GM12878 (cell line): Measurements from ENCODE around the gene CAPN1. TPM values are rescaled to one million over a fixed set of nuclear protein-coding genes. Genes with fewer than 3 reads are reported as not detected.

Experiments used
- ATAC-seq: fragments of 200-7000 bp; cut with Tn5 transposase; 3 replicates; pipeline ENCODE4 v1.9.1; 2020; ENCODE audit warnings: mild to moderate bottlenecking, moderate library complexity
- BruUV-seq: library from RNA; stranded (reverse); fragments of 400-500 nt; replicated peaks from 2 replicates; lab custom pipeline; 2021; lab: Mats Ljungman, UMichigan
- CTCF ChIA-PET: fragments of 300-600 bp; sonication (Branson Sonifier 250); formaldehyde crosslinking; extraction: SDS; loops from one replicate; lab custom pipeline; 2021; ENCODE audit warnings: inconsistent platforms; lab: Yijun Ruan, JAX
- POLR2A ChIA-PET: fragments of 350-600 bp; formaldehyde crosslinking; extraction: SDS; loops from one replicate; lab custom pipeline; 2021; ENCODE audit warnings: inconsistent platforms; lab: Charles Lee
- RAD21 ChIA-PET: fragments of 300-600 bp; sonication (Branson Sonifier 250); formaldehyde crosslinking; loops from one replicate; lab custom pipeline; 2023; ENCODE audit warnings: antibody characterized with exemption; ENCODE audit not compliant: unreplicated experiment; lab: Charles Lee
- SMC1A ChIA-PET: fragments of 300-600 bp; sonication (Branson Sonifier 250); formaldehyde crosslinking; loops from one replicate; lab custom pipeline; 2023; ENCODE audit not compliant: unreplicated experiment, uncharacterized antibody; lab: Charles Lee
- DNase-seq: peaks from one replicate; pipeline ENCODE4 v3.0.0-alpha.2; 2011; ENCODE audit warnings: low read depth, low spot score
- FAIRE-seq: peaks from 3 replicates; lab custom pipeline; 2011; peaks lifted over from hg19 to GRCh38; lab: Jason Lieb, UNC
- H2AFZ ChIP-seq: 2 replicates; pipeline ENCODE4 v1.6.0; 2011; ENCODE audit warnings: low read depth, low read length, control low read depth; ENCODE audit not compliant: control insufficient read depth
- H3K27ac ChIP-seq: 2 replicates; pipeline ENCODE4 v1.5.1; 2011; ENCODE audit warnings: control low read depth; ENCODE audit not compliant: control insufficient read depth, insufficient read depth
- H3K27me3 ChIP-seq, 2 experiments: replicated peaks in 1 of 2; 2 replicates each; pipeline versions ENCODE4 v1.6.0 to v1.6.1; 2011; ENCODE audit warnings: low read length in 1 of 2; ENCODE audit not compliant: control insufficient read depth in 2 of 2, insufficient read depth in 2 of 2
- H3K36me3 ChIP-seq, 2 experiments: 2 replicates each; pipeline ENCODE4 v1.5.1; 2011; ENCODE audit warnings: low read length in 1 of 2; ENCODE audit not compliant: control insufficient read depth in 2 of 2, insufficient read depth in 2 of 2
- H3K4me1 ChIP-seq: 2 replicates; pipeline ENCODE4 v1.6.1; 2011; ENCODE audit warnings: mild to moderate bottlenecking, low read length, moderate library complexity, mixed read lengths; ENCODE audit not compliant: control insufficient read depth, insufficient read depth
- H3K4me2 ChIP-seq: 2 replicates; pipeline ENCODE4 v1.6.0; 2011; ENCODE audit warnings: control low read depth; ENCODE audit not compliant: control insufficient read depth, insufficient read depth
- H3K4me3 ChIP-seq: fragments of 200-600 bp; sonication (generic); 2 replicates; pipeline ENCODE4 v1.5.1; 2016
- H3K79me2 ChIP-seq: 2 replicates; pipeline ENCODE4 v1.6.0; 2011; ENCODE audit warnings: low read length; ENCODE audit not compliant: control insufficient read depth, insufficient read depth
- H3K9ac ChIP-seq: 2 replicates; pipeline ENCODE4 v1.8.0; 2011; ENCODE audit warnings: low read length, control low read depth, mixed read lengths; ENCODE audit not compliant: control insufficient read depth, insufficient read depth
- H3K9me3 ChIP-seq: replicated peaks from 3 replicates; pipeline ENCODE4 v1.5.1; 2011; ENCODE audit warnings: mild to moderate bottlenecking, low read length; ENCODE audit not compliant: control insufficient read depth, insufficient read depth
- H4K20me1 ChIP-seq: 2 replicates; pipeline ENCODE4 v1.6.0; 2011; ENCODE audit not compliant: control insufficient read depth, insufficient read depth
- ASH2L ChIP-seq: fragments of 300-600, 200-600 bp; sonication (generic); IDR thresholded peaks from 2 replicates; pipeline ENCODE4 v1.6.1; 2017; ENCODE audit warnings: low read depth, mild to moderate bottlenecking, borderline replicate concordance
- BMI1 ChIP-seq: fragments of 450-650 bp; IDR thresholded peaks from 2 replicates; pipeline ENCODE4 v1.6.1; 2016; ENCODE audit warnings: mild to moderate bottlenecking, moderate library complexity, borderline replicate concordance
- CREM ChIP-seq: IDR thresholded peaks from 2 replicates; pipeline ENCODE4 v1.6.1; 2014; ENCODE audit warnings: antibody characterized with exemption, low read depth
- ELK1 ChIP-seq: IDR thresholded peaks from 2 replicates; pipeline ENCODE4 v1.6.1; 2012; ENCODE audit warnings: low read depth, low read length, improper control_type of control experiment
- GABPA ChIP-seq: IDR thresholded peaks from 2 replicates; pipeline ENCODE4 v1.6.1; 2014; ENCODE audit warnings: antibody characterized with exemption, low read depth, mild to moderate bottlenecking, inconsistent platforms
- IRF3 ChIP-seq: fragments of 450-650 bp; IDR thresholded peaks from 2 replicates; pipeline ENCODE4 v1.6.1; 2014; ENCODE audit warnings: mild to moderate bottlenecking
- LARP7 ChIP-seq: fragments of 450-650 bp; IDR thresholded peaks from 2 replicates; pipeline ENCODE4 v1.6.1; 2017; ENCODE audit warnings: mild to moderate bottlenecking
- NKRF ChIP-seq: fragments of 450-650 bp; conservative IDR thresholded peaks from 2 replicates; pipeline ENCODE4 v1.6.1; 2017; ENCODE audit warnings: mild to moderate bottlenecking, moderate library complexity
- NR2C1 ChIP-seq: fragments of 450-650 bp; IDR thresholded peaks from 2 replicates; pipeline ENCODE4 v1.6.1; 2017; ENCODE audit warnings: antibody characterized with exemption, mild to moderate bottlenecking, moderate library complexity
- RFX5 ChIP-seq: IDR thresholded peaks from 2 replicates; pipeline ENCODE4 v1.6.1; 2011; ENCODE audit warnings: low read depth, low read length, improper control_type of control experiment
- SP1 ChIP-seq: IDR thresholded peaks from one replicate; pipeline ENCODE4 v1.6.1; 2011; ENCODE audit warnings: low read depth, low read length
- SPI1 ChIP-seq: IDR thresholded peaks from 2 replicates; pipeline ENCODE4 v1.6.1; 2011; ENCODE audit warnings: low read depth, mild to moderate bottlenecking, low read length, moderate library complexity, borderline replicate concordance; ENCODE audit not compliant: insufficient read depth
- SREBF2 ChIP-seq: IDR thresholded peaks from 2 replicates; pipeline ENCODE4 v1.6.1; 2012; ENCODE audit warnings: mild to moderate bottlenecking, low read length
- TAF1 ChIP-seq: IDR thresholded peaks from 2 replicates; pipeline ENCODE4 v1.6.1; 2011; ENCODE audit warnings: mild to moderate bottlenecking, low read depth, low read length, borderline replicate concordance
- WGBS: methylation state at CpG from one replicate; pipeline ENCODE4 v1.1.6; 2016; ENCODE audit warnings: low lambda C conversion rate; ENCODE audit not compliant: insufficient replicate concordance, insufficient coverage; ENCODE audit errors: missing lambda C conversion rate; 5-methylcytosine and 5-hydroxymethylcytosine counted together
- in situ Hi-C: fragments of 300-500 bp; cut with MboI; formaldehyde crosslinking; loops from 9 replicates; pipeline ENCODE4 v1.14.3; 2018; ENCODE audit warnings: mixed read lengths
- intact Hi-C: fragments of 100-400 bp; cut with micrococcal nuclease; formaldehyde crosslinking; loops from one replicate; pipeline ENCODE4 v1.14.2; 2022; ENCODE audit not compliant: unreplicated experiment
- polyA plus RNA-seq, 11 experiments: library from polyadenylated mRNA; depleted of rRNA in 4 of 11; unstranded in 6 of 11; stranded (reverse) in 5 of 11; fragments of >200 nt; fragmentation: Nextera tagmentation in 4 of 11; fragmentation: Illumina TruSeq in 1 of 11; extraction: Ambion mirVana in 4 of 11; extraction: Trizol in 1 of 11; gene quantifications; 1 replicate in 1 of 11; 2 replicates in 10 of 11; pipeline versions ENCODE4 v1.2.1 to v1.2.3, GENCODE V29; 2011 to 2016; ENCODE audit warnings: inconsistent platforms in 2 of 11, missing spikeins in 2 of 11, low read depth in 1 of 11
- total RNA-seq, 4 experiments: library from RNA; depleted of rRNA in 3 of 4; stranded (reverse); fragments of >200 nt in 3 of 4; fragmentation: Illumina TruSeq in 1 of 4; extraction: Trizol in 1 of 4; gene quantifications; 2 replicates each; pipeline versions ENCODE4 v1.2.1 to v1.2.3, GENCODE V29; 2013 to 2021

The CAPN1 gene
- total and polyA plus RNA-seq, 10 of the 15 experiments (the other 5 are each of a cell fraction or from before 2014, with no cell fraction given), result 2.2 to 167 (median 77.3) TPM

DNA sequence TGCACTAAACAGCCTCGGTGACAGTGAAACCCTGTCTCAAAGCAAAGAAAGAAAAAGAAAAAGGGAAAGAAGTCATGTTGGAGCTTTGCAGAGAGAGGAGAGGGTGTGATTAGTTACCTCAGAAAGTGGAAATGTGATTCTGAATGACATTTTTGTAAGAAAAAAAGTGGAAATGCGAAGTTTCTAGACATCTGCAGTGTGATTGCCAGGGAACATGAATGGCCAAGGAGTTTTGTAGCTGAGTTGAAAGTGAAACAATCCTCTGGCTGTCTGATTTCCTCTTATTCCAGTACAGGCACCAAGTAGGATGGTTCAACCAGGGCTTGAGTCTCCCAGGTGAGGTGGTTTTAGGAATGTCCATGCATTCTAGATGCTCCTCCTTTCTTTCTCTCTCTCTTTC, 29.6 kb upstream of the CAPN1 start:
- H3K27ac ChIP-seq, result peak overlapping the region; percentile 35
- no peak for FAIRE-seq
- ChIA-PET SMC1A (no interaction called here), CTCF (interaction anchor here (0.7 to 0.9 kb wide), 3 partner anchors 40 to 45 kb away, joined by 3 read pairs; partner anchors contain the start of gene TM7SF2), POLR2A (interaction anchor here (1.2 kb wide), 1 partner anchor 17 kb away, joined by 3 read pairs; no protein-coding TSS in a partner anchor), RAD21 (interaction anchor here (0.7 kb wide), 1 partner anchor 181 kb away, joined by 3 read pairs; no protein-coding TSS in a partner anchor)
- H3K27me3 ChIP-seq, result no peaks in the 10 kb centered on the region; a peak in 1 of 4 replicates
- intact Hi-C loops (no loop called here), in situ Hi-C loops (no loop called here)
- peak; percentile 40 for ATAC-seq
- no peaks in the 10 kb centered on the region for H3K9me3 ChIP-seq
- H3K4me2 ChIP-seq, result peak overlapping the region; percentile 40; the same call in 1 of the 2 replicates
- H3K36me3 ChIP-seq, result no peaks in the 10 kb centered on the region
- H3K4me3 ChIP-seq, result no peak overlapping the region
- no peak for DNase-seq
- no peaks in the 10 kb centered on the region for H4K20me1 ChIP-seq
- 27% methylated on average over 2 of the region's 2 CpGs for WGBS
- peaks cover 29% of the 10 kb centered on the region for H3K4me1 ChIP-seq
- TF ChIP-seq NR2C1 (no peak), TAF1 (peak; percentile 19; the same call in 1 of the 2 replicates), SPI1 (peak; percentile 28; the same call in 1 of the 2 replicates)
- TF ChIP-seq, all 136 proteins: peak for 2
- H3K79me2 ChIP-seq, result no peaks in the 10 kb centered on the region
- no TSS peak for BruUV-seq
- H2AFZ ChIP-seq, result peak overlapping the region; percentile 62
- no peak overlapping the region for H3K9ac ChIP-seq

DNA sequence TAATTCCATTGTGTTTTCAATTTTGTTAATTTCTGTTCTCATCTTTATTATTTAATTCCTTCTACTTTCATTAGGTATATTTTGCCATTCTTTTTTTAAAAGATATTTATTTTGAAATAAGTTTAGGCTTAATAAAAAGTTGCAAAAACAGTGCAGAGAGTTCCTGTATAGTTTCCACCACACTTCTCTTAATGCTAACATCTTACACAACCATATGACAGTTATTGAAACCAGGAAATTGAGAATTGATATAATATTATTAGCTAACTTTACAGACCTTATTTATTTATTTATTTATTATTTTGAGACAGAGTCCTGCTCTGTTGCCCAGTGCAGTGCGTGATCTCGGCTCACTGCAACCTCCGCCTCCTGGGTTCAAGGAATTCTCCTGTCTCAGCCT, 25.5 kb upstream of the CAPN1 start:
- WGBS, result 98% methylated on average over 3 of the region's 3 CpGs
- RAD21 ChIA-PET, result no interaction called here
- H3K4me2 ChIP-seq, result no peak overlapping the region
- H3K79me2 ChIP-seq, result no peaks in the 10 kb centered on the region
- no TSS peak for BruUV-seq
- H3K36me3 ChIP-seq, result no peaks in the 10 kb centered on the region
- no peak overlapping the region for H3K27ac ChIP-seq
- DNase-seq (no peak), ATAC-seq (no peak), FAIRE-seq (no peak)
- POLR2A ChIA-PET, result interaction anchor here (1.4 kb wide), 1 partner anchor 21 kb away, joined by 3 read pairs; no protein-coding TSS in a partner anchor
- SMC1A ChIA-PET, result no interaction called here
- no peak overlapping the region for H3K4me3 ChIP-seq
- H3K9me3 ChIP-seq, result no peaks in the 10 kb centered on the region
- intact Hi-C loops, result no loop called here
- CTCF ChIA-PET, result no interaction called here
- no peak overlapping the region for H3K9ac ChIP-seq
- in situ Hi-C loops, result no loop called here
- no peaks in the 10 kb centered on the region for H3K27me3 ChIP-seq
- H2AFZ ChIP-seq, result no peak overlapping the region
- H4K20me1 ChIP-seq, result no peaks in the 10 kb centered on the region
- H3K4me1 ChIP-seq, result peaks cover 27% of the 10 kb centered on the region
- TF ChIP-seq NKRF (no peak), LARP7 (no peak), SREBF2 (no peak), GABPA (no peak), SP1 (no peak), RFX5 (no peak), BMI1 (no peak), ELK1 (no peak), ASH2L (no peak), CREM (no peak), IRF3 (no peak)
